GM04503 (cell line): ENCODE results near the gene POMC.
"Not testable (repeated sequence)": the region's sequence is repeated elsewhere in the genome, so short reads cannot be mapped to it uniquely, and the experiment has no call there.

Source experiments
- DNase-seq: peaks from one replicate; pipeline ENCODE4 v3.0.0-alpha.2; 2012; ENCODE audit warnings: low read depth

POMC gene

DNA sequence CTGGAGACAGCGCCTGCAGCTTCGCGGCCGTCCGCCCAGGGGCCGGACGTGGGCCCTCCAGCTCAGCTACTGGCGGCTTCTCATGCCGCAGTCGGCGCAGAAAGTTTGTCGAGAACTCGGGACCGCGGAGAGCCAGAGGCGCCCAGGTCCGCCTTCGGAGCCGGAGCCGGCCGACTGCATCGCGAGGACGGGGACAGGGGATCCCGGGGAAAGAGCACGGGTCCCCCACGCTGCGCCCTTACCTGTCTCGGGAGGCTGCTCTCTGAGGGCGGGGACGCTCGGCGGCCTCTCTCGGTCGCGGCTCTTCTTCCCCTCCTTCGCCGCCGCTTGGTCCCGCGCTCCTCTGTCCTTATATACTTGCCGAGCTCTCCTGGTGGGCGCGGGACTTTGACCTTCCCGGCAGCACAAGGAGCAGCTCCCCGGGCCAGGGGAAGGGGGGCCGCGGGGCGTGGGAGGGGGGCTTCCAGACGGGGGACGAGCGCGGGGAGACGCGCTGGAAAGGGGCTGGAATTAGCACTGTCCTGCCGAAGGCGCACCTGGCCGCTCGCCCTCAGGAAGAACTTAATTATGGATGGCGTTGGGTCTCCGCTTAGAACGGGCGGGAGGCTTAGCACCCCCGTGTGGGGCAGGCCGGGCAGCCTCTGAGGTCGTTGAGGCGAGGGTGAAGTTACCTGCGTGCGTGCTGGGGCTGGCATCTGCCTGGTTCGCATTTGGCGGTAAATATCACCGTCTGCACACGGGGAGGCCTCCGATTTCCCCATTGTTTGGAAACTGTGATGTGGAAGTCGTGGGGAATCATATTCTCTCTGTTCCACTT, at the start of gene POMC:
Gene POMC, minus strand, starts transcription at position 325 of the 817 bp plus-strand sequence. CDS start 3,808 bp downstream, outside the sequence.
- no peak for DNase-seq

DNA sequence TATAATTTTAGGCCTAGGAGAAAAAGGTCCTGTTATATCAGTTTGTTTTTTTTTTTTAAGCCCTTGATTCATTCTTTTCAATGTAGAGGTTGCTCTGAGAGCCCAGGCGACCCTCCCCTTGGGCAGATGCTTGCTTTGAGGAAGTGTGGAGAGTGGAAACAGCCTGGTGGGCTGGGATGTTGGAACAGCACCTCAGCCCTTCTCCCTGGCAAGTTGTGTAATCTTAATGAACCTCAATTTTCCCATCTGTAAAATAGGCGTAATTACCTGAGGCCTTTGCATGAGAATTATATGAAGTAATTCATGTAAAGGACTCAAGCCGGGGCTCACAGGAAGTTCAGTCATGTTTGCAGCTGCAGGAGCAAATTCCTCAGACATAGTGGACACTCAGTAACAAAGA, 49.7 kb upstream of the POMC start:
- no peak for DNase-seq

DNA sequence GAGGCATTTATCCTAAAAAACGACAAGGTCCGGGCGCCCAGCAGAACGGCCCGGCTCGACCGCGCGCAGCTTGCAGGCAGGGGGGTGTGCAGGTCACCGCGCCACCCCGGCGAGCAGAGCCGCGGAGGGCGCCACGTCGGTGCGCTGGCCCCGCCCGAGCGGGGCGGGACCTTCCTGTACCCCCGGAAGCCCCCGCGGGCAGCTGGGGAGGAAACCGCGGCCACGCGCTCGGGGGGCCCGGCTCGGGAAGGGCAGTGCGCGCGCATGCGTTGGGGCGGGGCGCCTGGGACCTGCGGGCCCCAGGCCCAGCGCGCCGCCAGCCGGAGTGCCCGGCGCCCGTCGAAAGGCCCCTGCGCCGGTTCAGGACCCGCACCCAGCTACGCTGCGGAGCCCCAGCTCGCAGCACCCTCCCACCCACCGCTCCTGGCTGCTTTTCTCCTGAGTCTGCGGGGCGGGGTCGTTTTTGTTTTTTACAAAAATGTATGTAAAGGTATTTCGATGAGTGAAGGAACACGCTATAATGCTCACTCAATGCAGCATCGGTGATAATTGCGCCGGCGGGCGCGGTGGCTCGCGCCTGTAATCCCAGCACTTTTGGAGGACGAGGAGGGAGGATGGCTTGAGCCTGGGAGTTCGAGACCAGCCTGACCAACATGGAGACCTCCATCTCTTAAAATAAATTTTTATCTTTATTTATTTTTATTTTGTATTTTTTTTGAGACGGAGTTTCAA, 47.7 kb upstream of the POMC start:
- no peak for DNase-seq

DNA sequence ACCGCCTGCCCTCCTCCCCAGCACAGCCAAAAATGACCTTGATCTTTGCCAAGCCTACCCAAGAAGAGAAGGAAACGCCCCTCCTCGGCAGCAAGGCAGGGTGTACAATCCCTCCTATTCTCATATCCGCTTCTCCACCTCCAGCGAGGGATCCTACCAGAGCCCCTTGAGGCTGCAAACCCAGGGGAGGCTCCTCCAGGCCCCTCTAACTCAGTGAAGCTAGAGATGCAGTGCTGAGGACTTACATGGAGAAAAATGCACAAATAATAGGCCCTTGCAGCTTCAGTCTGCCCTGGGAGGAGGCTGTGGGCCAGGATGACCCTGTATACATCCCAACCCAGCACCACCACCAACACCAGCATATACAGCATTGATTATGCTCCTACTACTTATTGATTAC, 46.9 kb upstream of the POMC start:
- DNase-seq = no peak

DNA sequence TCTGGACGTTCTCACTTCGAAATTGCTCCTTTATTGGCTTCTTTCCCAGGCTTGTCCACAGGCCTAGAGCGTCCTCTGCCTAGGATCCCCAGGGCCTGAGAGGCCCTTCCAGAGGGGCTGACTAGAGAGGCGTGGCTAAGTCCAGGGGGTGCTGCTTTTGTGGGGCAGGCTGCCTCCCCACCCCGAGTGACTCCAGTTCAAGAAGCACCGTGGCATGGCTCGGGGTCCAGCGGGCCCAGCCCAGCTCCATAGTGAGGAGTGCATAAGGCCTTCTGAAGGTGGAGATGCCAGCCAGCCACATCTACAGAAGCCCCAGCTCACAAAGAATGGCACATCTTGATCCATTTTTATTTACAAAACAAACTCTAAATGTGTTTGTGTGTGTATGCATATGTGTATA, 44.8 kb upstream of the POMC start:
- no peak for DNase-seq

DNA sequence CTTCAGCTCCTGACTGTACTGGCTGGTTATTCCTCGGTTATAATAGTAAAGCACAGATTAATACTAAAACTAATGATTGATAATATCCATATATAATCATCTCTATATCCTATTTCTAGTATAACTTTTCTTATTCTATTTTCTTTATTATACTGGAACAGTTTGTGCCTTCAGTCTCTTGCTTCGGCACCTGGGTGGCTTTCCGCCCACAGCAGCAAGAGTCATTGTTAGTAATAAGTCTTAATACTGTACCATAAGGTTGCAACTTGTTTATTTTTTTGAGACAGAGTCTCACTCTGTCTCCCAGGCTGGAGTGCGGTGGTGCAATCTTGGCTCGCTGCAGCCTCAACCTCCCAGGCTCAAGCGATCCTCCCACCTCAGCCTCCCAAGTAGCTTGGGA, 42.5 kb upstream of the POMC start:
- not testable (repeated sequence) for DNase-seq

DNA sequence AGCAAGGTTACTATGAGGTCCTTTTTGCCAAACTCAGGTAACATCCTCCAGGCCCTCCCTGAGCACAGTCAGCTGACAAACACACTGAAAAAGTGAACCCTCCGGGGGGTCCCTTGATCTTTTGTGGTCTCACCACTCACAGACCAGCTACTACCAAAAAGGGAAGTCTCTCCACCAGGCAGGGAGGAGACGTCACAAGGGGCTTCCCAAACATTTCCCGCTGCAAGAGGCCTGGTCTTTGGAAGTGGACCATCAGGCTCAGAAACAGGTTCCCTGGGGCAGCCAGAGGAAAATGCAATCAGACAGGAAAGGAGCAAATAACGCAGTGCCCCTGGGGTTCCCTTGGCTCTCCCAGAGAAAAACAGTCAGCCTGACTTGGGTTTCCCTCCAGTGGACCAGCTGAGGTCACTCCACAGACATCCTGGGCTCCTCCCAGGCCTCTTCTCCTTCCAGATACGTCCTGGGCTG, 38.7 kb upstream of the POMC start:
- DNase-seq = no peak

DNA sequence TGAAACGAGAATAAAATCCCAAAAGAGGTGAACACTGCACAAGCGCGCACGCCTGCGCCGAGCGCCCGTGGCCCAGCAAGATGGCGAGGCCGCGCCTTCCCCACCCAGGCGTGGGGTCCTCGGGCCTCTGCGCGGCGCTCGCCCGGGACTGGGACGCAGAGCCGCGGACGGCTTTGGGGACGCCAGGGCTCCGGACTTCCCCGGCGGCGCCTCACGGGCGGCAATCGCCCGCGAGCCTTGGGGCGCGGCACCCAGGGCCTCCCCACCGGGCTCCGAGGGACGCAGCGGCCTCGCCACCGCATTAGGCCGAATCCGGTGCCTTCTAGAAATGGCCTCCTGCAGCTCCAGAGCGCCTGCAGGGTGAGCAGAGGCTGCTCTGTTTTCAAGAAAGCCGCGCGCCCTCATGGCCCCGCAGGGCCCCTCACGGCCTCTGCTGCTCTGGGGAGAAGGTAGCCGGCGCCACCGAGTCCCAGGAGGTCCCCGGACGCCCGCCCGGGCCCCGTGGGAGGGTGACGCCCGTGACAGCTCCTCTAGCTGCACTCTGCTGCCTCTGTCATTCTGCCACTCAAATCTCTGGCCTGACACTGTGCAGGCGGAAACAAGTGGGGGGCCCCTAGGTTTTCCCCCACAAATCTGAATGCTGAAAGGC, 35.9 kb upstream of the POMC start:
- no peak for DNase-seq

DNA sequence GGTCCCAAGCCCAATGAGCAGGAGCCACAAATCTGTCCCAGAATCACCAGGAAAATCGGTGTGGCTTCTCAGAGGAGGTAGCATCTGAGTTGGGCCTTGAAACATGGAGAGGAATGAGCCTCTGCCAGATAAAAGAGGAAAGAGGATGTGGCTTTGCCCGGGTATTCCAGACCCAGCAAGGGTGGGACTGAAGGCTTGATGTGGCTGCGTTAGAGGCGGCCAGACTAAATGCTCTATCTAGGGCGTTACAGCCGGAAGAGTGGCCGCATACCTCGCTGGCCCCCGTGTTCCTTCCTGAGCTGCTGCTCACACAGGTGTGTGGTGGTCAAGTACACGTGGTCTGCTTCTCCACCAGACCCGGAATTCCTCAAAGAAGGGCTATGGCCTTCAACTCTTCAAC, 33.9 kb upstream of the POMC start:
- no peak for DNase-seq

DNA sequence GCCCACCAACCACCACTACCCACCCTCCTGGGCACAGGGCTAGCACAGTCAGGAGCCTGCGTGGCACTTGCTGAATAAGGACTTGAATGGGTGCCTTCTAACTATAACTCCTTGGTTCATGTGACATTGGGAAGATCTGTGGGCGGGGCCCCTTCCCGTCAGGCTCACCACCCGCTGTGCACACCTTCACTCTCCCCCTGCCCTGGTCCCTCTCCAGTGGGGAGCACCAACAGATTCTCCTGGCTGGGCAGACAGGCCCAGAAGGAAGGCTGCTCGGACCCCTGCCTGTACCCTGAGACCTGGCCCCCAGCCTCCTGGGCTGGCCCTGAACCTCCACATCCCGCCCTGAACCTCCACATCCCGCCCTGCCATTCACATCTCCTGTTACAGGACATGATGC, 33.4 kb upstream of the POMC start:
- DNase-seq = no peak

DNA sequence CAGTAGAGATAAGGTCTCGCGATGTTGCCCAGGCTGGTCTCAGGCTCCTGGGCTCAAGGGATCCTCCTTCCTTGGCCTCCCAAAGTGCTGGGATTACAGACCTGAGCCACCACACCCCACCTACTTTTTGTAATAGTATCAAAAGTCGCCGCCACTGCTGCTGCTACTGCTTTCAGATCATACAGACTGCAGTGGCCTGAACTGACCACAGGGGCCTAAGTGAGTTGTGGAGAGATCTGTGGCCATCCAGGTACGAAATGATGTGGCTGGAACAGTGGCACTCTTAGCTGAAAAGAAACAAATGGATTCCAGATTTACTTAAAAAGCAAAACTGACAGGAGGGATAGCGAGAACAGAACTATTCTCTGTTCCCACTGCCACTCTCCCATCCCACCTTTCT, 32.9 kb upstream of the POMC start:
- no peak for DNase-seq

DNA sequence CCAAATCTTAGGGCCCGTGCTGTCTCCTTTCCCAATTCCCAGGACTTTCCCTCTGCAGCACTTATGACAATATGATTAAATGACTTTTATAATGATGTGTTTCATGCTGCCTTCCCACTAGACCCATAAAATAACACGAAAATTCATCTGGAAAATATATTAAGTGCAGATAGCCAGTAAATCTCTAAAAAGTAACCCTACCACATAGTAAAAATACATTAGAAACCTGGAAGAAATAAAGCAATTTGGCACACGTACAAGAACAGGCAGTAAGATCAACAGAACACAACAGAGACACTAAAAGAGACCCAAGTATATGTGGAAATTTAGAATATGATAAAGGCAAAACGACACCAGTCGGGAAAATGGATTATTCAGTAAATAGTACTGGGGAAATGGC, 30.2 kb upstream of the POMC start:
- no peak for DNase-seq

DNA sequence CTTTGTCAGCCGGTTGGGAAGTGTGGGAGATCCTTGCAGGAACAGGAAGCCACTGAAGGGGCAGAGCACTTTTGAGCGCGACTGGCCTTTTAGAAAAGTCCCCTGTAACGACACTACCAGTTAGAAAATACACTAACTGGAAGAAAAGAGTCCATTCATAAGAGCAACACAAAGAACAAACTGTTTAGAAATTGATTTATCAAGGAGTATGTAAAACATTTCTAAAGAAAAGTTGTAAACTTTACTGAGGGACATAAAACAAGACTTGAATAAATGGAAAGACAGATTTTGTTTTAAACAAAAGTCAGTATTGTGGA, 29.8 kb upstream of the POMC start:
- no peak for DNase-seq

DNA sequence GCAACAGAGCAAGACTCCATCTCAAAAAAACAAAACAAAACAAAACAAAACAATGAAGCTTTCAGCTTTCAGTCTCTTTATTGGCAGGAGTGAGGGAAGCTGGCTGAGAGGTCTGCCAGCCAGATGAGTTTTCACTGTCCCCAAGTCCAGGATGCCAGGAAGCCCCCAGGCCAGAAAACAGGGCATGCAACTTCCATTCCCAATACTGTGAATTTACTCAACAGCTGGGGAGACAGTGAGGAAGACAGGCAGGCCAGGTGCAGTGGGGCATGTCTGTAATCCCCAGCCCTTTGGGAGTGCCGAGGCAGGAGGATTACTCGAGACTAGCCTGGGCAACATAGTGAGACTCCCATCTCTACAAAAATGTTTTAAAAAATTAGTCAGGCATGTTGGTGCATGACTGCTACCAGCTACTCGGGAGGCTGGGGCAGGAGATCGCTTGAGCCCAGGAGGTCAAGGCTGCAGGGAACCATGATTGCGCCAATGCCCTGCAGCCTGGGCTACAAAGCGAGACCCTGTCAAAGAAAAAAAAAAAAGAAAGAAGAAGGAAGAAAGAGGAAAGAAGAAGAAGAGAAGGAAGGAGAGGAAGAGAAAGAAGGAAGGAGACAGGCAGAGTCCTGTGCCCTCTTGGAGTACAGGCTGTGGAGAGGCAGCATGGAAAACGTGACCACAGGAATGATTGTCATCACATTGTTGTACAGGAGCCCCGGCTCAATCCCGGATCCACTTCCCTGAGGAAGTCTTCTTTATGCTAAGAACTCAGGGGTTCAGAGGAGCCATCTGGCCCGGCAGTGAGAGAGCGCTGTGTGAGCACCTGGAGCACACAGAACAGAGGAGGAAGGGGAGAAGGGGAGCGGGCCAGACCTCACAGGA, 29.2 kb upstream of the POMC start:
- DNase-seq = no peak

DNA sequence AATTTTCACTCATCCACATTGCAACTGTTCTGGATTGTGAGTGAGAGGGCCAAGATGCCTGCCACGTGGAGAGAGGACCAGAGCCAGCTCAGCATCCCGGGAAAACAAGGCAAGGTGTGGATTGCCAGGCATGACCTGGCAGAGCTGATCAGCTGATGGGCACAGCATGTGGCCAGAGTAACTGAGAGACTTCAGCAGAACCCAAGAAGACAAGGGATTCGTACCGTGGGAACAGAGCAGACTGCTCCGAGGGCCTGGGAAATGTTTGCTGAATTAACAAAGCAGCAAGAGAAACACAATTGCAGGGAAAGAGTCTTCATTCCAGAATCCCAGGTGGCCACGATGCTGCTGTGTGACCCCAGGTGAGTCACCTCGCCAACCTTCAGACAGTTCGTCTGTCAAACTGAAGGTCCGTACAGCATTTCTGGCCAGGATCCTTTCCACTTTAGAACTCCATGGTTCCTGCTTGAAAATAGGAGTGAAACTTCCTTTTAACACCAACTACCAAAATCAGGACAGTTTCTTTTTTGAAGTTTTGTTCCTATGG, 26.3 kb upstream of the POMC start:
- no peak for DNase-seq

DNA sequence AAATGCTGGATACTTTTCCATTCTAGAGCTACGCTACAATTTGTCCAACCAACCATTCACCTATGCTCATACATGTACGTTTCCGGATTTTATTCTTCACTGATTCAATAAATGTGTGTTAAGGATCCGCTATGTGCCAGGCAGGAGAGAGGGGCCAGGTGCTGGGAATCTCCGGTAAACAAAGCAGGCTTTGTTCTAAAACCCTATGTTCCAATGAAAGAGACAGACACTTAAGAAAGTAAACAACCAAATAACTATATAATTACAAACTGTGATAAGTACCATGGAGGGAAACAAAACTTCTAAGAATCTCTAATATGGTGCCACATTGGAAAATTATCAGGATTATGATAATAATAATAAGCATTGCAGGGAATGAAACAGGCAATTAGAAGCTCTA, 22.2 kb upstream of the POMC start:
- no peak for DNase-seq

DNA sequence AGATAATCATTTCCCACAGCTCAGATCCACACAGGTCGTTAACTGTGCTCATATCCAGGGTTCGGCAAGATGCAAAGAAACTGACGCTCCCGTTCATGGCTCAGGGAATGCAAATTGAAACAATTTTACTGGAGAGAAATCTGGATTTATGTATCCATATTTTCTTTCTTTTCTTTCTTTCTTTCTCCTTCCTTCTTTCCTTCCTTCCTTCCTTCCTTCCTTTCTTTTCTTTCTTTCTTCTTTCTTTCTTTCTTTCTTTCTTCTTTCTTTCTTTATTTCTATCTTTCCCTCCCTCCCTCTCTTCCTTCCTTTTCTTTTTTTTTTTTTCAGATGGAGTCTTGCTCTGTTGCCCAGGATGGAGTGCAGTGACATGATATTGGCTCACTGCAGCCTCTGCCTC, 20.0 kb upstream of the POMC start:
- no peak for DNase-seq

DNA sequence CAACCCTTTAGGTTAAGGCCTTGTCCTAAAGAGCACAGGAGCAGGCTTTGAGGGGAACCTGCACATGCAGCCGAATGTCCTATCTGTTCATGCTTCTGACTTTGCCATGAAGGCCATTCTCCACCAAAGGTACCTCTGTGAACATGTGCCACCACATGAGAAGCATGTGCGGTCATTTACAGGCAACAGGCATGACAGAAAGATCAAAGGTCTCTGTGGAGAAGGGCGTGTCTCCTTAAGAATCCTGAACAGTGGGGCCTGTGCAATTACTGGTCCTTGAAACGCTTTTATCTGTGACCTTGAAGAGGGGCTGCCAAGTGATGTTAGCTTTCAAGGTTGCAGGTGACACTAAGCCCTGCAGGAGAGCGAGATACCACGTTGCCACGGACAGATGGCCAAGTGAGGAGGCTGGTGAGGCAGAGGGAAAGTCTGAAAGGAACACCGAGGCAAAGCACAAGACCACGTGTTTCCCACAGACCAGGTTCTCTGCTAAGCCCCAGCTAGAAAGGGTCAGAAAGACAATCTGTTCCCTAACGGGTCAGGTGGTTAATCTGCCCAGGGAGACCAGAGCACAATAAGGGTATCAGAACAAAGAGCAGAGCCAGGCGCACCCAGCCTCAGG, 19.5 kb upstream of the POMC start:
- no peak for DNase-seq

DNA sequence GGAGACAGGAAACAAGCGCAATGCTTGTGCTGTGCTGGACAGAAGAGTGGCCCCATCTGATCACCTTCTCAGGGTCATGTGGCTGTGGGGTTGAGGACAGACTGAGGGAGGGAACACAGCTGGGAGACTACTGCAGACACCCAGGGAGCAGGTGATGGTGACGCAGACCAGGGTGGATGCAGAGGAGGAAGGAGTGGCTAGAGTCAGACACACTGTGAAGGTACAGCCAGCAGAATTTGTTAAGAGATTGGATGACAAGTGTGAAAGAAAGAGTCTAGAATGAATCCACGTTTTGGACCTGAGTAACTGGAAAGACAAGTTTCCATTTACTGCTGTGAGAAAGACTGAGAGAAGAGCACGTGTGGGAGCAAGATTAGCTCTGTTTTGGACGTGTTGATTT, 15.9 kb upstream of the POMC start:
- DNase-seq = no peak

DNA sequence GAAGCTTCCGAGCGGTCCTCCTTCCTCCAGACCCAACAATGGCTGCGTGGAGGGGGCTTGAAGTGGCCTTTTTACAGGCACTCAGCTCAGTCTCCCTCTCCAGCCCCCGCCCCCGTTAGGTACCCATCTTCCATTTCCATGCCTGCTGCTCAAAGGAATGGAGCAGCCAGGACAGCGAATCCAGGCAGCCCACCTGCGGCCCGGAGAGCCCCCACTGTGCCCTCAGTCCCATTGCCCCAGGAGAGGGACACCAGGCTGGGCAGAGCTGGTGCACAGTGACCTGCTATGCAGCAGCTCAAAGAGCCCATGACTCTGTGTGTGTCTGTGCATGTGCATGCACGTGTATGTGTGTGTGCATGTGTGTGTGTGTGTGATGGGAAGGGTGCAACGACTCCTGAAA, 10.6 kb upstream of the POMC start:
- DNase-seq = no peak

DNA sequence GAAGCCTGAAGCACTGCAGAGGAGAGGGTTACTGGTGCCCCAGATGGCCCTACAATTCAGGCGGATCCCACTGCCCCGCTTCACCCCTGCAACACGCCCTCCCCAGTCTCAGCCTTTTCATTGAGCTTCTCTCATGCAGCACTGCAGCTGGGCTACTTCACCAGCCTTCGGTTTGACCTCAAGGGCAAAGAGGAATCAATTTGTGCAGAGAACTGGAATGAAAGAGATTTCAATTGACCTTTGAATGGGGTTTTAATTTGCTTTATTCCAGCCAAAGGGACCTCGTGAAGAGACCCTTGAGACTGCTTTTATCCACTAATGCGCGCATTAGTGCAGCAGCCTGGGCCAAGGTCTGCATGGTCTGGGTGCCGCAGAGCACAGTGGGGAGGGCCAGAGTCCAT, 8.8 kb upstream of the POMC start:
- no peak for DNase-seq
